ENCODE measurements around the gene SIGLEC15. TPM values are rescaled to one million over a fixed set of nuclear protein-coding genes. Genes with fewer than 3 reads are reported as not detected.

SIGLEC15 gene
- 0.07 to 0.08 TPM (median 0.07 TPM) in 3 of 5 replicates, not detected in the others for total RNA-seq (2022; extraction: Qiagen RNA extraction; ENCODE audit: low read depth)

DNA sequence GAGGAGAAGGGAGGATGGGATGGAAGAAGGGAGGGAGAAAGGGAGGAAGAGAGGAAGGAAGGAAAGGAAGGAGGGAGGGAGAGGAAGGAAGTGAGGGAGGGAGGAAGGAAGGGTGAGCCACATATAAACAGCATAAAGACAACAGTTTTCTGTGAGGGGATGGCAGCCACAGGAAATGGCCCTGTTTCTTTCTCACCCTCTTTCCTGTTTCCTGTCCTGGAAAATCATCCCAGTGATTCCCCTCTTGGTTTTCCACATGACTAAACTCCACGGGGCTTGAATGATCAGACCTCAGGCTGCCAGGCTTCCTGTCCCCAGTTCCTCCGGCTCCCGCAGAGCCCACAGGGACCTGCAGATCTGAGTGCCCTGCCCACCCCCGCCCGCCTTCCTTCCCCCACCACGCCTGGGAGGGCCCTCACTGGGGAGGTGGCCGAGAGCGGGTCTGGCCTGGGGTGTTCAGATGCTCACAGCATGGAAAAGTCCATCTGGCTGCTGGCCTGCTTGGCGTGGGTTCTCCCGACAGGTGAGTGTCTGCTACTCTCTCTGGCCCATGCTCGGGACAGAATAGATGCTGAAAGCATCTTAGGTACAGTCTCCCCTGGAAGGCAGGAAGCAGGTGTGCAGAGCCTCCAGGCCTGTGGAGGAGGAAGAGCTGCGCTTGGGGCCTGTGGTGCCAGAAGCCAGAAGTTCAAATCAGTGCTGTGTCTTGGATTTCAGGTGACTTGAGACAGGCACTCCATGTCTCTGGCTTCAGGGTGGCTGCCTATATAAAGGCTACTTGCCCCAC lies at the start of gene SIGLEC15:
SIGLEC15 (plus strand) TSS at position 418 of the 787 bp plus-strand sequence; CDS start at position 472, 54 bp downstream.

Other genes starting within 250 kb of the SIGLEC15 start
- not detected in 5 replicates for gene SLC14A2, start 210.2 kb upstream of the SIGLEC15 start, total RNA-seq (2022; extraction: Qiagen RNA extraction; ENCODE audit: low read depth)
- gene SLC14A1, start 101.5 kb upstream of the SIGLEC15 start, total RNA-seq (2022; extraction: Qiagen RNA extraction; ENCODE audit: low read depth): not detected in 5 replicates
- 3.7 to 5.1 TPM (median 4.1 TPM) in 5 replicates for gene EPG5, start 141.7 kb downstream of the SIGLEC15 start, total RNA-seq (2022; extraction: Qiagen RNA extraction; ENCODE audit: low read depth)
- 0.23 to 0.40 TPM (median 0.31 TPM) in 5 replicates for gene PSTPIP2, start 246.6 kb downstream of the SIGLEC15 start, total RNA-seq (2022; extraction: Qiagen RNA extraction; ENCODE audit: low read depth)

Measured in A549 treated with RU486 at 1 μM for 4 hours (cell line).